GM19035 (cell line): ENCODE data around the gene KRT80.
"Not testable (repeated sequence)": the region's sequence is repeated elsewhere in the genome, so short reads cannot be mapped to it uniquely, and the experiment has no call there.

Source experiments
- ATAC-seq: cut with Tn5 transposase; IDR thresholded peaks from one replicate; pipeline ENCODE4 v1.9.1; 2021; ENCODE audit not compliant: unreplicated experiment

The KRT80 gene

GRCh38 chr12:52191841-52192791 is at the start of gene KRT80:
Gene KRT80, minus strand, starts transcription at chr12:52192014. Its CDS starts 112 bp downstream, at chr12:52191902.
- no peak for ATAC-seq

- ATAC-seq, result no peak
Observed at GRCh38 chr12:52241205-52241842, 49.5 kb upstream of the KRT80 start.

- not testable (repeated sequence) for ATAC-seq
Observed at GRCh38 chr12:52240247-52240646, 48.4 kb upstream of the KRT80 start.

GRCh38 chr12:52239767-52240166 is 48.0 kb upstream of the KRT80 start:
- no peak for ATAC-seq

GRCh38 chr12:52238916-52239646 is 47.3 kb upstream of the KRT80 start:
- ATAC-seq, result no peak

GRCh38 chr12:52238207-52238840 is 46.5 kb upstream of the KRT80 start:
- ATAC-seq, result no peak

GRCh38 chr12:52236386-52237050 is 44.7 kb upstream of the KRT80 start:
- ATAC-seq, result no peak

GRCh38 chr12:52235822-52236361 is 44.1 kb upstream of the KRT80 start:
- ATAC-seq, result no peak

- no peak for ATAC-seq
Observed at GRCh38 chr12:52235001-52235764, 43.4 kb upstream of the KRT80 start.

- no peak for ATAC-seq
Observed at GRCh38 chr12:52234223-52234810, 42.5 kb upstream of the KRT80 start.

GRCh38 chr12:52233462-52234207 is 41.8 kb upstream of the KRT80 start:
- ATAC-seq, result no peak

GRCh38 chr12:52232674-52233461 is 41.1 kb upstream of the KRT80 start, which contains the start of gene KRT7:
Gene KRT7, plus strand, starts transcription at chr12:52233243. Its CDS starts 54 bp downstream, at chr12:52233297.
- ATAC-seq, result no peak

- ATAC-seq, result no peak
Observed at GRCh38 chr12:52232203-52232673, 40.4 kb upstream of the KRT80 start.

GRCh38 chr12:52231305-52232202 is 39.7 kb upstream of the KRT80 start:
- no peak for ATAC-seq

GRCh38 chr12:52230364-52231281 is 38.8 kb upstream of the KRT80 start:
- no peak for ATAC-seq
